Neural cell (in vitro differentiated cells): ENCODE measurements around the gene FRA10AC1.

Source experiments
- EP300 ChIP-seq: fragments of 450-650 bp; conservative IDR thresholded peaks from 2 replicates; pipeline ENCODE4 v1.6.1; 2014; ENCODE audit warnings: antibody characterized with exemption, mild to moderate bottlenecking, moderate library complexity; ENCODE audit not compliant: poor library complexity, severe bottlenecking
- EZH2 ChIP-seq: fragments of 200-600, 300-800 bp; shearing (Covaris generic), sonication (generic); IDR thresholded peaks from 2 replicates; pipeline ENCODE4 v1.6.1; 2014; ENCODE audit warnings: antibody characterized with exemption, low read length, borderline replicate concordance, mild to moderate bottlenecking; ENCODE audit not compliant: insufficient read depth, poor library complexity, severe bottlenecking
- MXI1 ChIP-seq: fragments of 450-650 bp; conservative IDR thresholded peaks from 2 replicates; pipeline ENCODE4 v1.6.1; 2014; ENCODE audit warnings: antibody characterized with exemption, mild to moderate bottlenecking; ENCODE audit not compliant: poor library complexity, severe bottlenecking
- POLR2AphosphoS5 ChIP-seq: IDR thresholded peaks from 2 replicates; pipeline ENCODE4 v1.6.1; 2012
- RAD21 ChIP-seq: fragments of 450-650 bp; conservative IDR thresholded peaks from 2 replicates; pipeline ENCODE4 v1.6.1; 2014; ENCODE audit warnings: antibody characterized with exemption, mild to moderate bottlenecking, moderate library complexity
- SMC3 ChIP-seq: fragments of 450-650 bp; conservative IDR thresholded peaks from 2 replicates; pipeline ENCODE4 v1.6.1; 2014; ENCODE audit warnings: antibody characterized with exemption, mild to moderate bottlenecking, moderate library complexity; ENCODE audit not compliant: poor library complexity
- TAF1 ChIP-seq: IDR thresholded peaks from 2 replicates; pipeline ENCODE4 v1.6.1; 2012; ENCODE audit warnings: low read depth
- TF ChIP-seq, protein P1 (sequence below): fragments of 450-650 bp; IDR thresholded peaks from 2 replicates; pipeline ENCODE4 v1.5.1; 2014; ENCODE audit warnings: antibody characterized with exemption, mild to moderate bottlenecking, moderate library complexity; ENCODE audit not compliant: poor library complexity, severe bottlenecking
- TF ChIP-seq, protein P2 (sequence below): IDR thresholded peaks from 2 replicates; pipeline ENCODE4 v1.6.1; 2012; ENCODE audit warnings: borderline replicate concordance

DNA sequence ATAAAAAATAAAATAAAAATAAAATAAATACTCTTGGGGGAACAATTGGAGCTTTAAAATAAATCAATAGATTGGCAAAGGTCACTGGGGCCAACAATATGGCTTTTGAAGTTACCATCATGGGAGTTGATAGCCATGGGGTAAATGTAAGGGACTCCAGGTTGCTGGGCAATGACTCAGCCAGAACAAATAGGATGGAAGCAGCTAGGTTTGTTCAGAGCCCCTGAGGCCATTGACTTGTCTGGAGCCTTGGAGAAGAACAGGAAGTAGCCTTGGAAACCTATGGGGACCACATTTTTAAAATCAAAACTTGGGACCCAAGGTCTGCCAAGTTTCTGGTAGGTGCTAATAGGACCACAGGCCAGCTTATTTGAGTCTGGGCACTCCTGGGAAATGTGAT, 20.2 kb upstream of the FRA10AC1 start:
- TF ChIP-seq, protein P1, sequence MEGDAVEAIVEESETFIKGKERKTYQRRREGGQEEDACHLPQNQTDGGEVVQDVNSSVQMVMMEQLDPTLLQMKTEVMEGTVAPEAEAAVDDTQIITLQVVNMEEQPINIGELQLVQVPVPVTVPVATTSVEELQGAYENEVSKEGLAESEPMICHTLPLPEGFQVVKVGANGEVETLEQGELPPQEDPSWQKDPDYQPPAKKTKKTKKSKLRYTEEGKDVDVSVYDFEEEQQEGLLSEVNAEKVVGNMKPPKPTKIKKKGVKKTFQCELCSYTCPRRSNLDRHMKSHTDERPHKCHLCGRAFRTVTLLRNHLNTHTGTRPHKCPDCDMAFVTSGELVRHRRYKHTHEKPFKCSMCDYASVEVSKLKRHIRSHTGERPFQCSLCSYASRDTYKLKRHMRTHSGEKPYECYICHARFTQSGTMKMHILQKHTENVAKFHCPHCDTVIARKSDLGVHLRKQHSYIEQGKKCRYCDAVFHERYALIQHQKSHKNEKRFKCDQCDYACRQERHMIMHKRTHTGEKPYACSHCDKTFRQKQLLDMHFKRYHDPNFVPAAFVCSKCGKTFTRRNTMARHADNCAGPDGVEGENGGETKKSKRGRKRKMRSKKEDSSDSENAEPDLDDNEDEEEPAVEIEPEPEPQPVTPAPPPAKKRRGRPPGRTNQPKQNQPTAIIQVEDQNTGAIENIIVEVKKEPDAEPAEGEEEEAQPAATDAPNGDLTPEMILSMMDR: no peak
- TF ChIP-seq EZH2 (no peak), POLR2AphosphoS5 (no peak), RAD21 (no peak), MXI1 (no peak), EP300 (no peak), TAF1 (no peak), SMC3 (no peak)
- TF ChIP-seq, protein P2, sequence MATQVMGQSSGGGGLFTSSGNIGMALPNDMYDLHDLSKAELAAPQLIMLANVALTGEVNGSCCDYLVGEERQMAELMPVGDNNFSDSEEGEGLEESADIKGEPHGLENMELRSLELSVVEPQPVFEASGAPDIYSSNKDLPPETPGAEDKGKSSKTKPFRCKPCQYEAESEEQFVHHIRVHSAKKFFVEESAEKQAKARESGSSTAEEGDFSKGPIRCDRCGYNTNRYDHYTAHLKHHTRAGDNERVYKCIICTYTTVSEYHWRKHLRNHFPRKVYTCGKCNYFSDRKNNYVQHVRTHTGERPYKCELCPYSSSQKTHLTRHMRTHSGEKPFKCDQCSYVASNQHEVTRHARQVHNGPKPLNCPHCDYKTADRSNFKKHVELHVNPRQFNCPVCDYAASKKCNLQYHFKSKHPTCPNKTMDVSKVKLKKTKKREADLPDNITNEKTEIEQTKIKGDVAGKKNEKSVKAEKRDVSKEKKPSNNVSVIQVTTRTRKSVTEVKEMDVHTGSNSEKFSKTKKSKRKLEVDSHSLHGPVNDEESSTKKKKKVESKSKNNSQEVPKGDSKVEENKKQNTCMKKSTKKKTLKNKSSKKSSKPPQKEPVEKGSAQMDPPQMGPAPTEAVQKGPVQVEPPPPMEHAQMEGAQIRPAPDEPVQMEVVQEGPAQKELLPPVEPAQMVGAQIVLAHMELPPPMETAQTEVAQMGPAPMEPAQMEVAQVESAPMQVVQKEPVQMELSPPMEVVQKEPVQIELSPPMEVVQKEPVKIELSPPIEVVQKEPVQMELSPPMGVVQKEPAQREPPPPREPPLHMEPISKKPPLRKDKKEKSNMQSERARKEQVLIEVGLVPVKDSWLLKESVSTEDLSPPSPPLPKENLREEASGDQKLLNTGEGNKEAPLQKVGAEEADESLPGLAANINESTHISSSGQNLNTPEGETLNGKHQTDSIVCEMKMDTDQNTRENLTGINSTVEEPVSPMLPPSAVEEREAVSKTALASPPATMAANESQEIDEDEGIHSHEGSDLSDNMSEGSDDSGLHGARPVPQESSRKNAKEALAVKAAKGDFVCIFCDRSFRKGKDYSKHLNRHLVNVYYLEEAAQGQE: no peak
